GM12878 (cell line): ENCODE data around the gene ALKBH8. TPM values are rescaled to one million over a fixed set of nuclear protein-coding genes. Genes with fewer than 3 reads are reported as not detected.

Source experiments
- ATAC-seq: fragments of 200-7000 bp; cut with Tn5 transposase; 3 replicates; pipeline ENCODE4 v1.9.1; 2020; ENCODE audit warnings: mild to moderate bottlenecking, moderate library complexity
- BruUV-seq: library from RNA; stranded (reverse); fragments of 400-500 nt; replicated peaks from 2 replicates; lab custom pipeline; 2021; lab: Mats Ljungman, UMichigan
- CTCF ChIA-PET: fragments of 300-600 bp; sonication (Branson Sonifier 250); formaldehyde crosslinking; extraction: SDS; loops from one replicate; lab custom pipeline; 2021; ENCODE audit warnings: inconsistent platforms; lab: Yijun Ruan, JAX
- POLR2A ChIA-PET: fragments of 350-600 bp; formaldehyde crosslinking; extraction: SDS; loops from one replicate; lab custom pipeline; 2021; ENCODE audit warnings: inconsistent platforms; lab: Charles Lee
- RAD21 ChIA-PET: fragments of 300-600 bp; sonication (Branson Sonifier 250); formaldehyde crosslinking; loops from one replicate; lab custom pipeline; 2023; ENCODE audit warnings: antibody characterized with exemption; ENCODE audit not compliant: unreplicated experiment; lab: Charles Lee
- SMC1A ChIA-PET: fragments of 300-600 bp; sonication (Branson Sonifier 250); formaldehyde crosslinking; loops from one replicate; lab custom pipeline; 2023; ENCODE audit not compliant: unreplicated experiment, uncharacterized antibody; lab: Charles Lee
- DNase-seq: peaks from one replicate; pipeline ENCODE4 v3.0.0-alpha.2; 2011; ENCODE audit warnings: low read depth, low spot score
- FAIRE-seq: peaks from 3 replicates; lab custom pipeline; 2011; peaks lifted over from hg19 to GRCh38; lab: Jason Lieb, UNC
- H2AFZ ChIP-seq: 2 replicates; pipeline ENCODE4 v1.6.0; 2011; ENCODE audit warnings: low read depth, low read length, control low read depth; ENCODE audit not compliant: control insufficient read depth
- H3K27ac ChIP-seq: 2 replicates; pipeline ENCODE4 v1.5.1; 2011; ENCODE audit warnings: control low read depth; ENCODE audit not compliant: control insufficient read depth, insufficient read depth
- H3K27me3 ChIP-seq, 2 experiments: replicated peaks in 1 of 2; 2 replicates each; pipeline versions ENCODE4 v1.6.0 to v1.6.1; 2011; ENCODE audit warnings: low read length in 1 of 2; ENCODE audit not compliant: control insufficient read depth in 2 of 2, insufficient read depth in 2 of 2
- H3K36me3 ChIP-seq, 2 experiments: 2 replicates each; pipeline ENCODE4 v1.5.1; 2011; ENCODE audit warnings: low read length in 1 of 2; ENCODE audit not compliant: control insufficient read depth in 2 of 2, insufficient read depth in 2 of 2
- H3K4me1 ChIP-seq: 2 replicates; pipeline ENCODE4 v1.6.1; 2011; ENCODE audit warnings: mild to moderate bottlenecking, low read length, moderate library complexity, mixed read lengths; ENCODE audit not compliant: control insufficient read depth, insufficient read depth
- H3K4me2 ChIP-seq: 2 replicates; pipeline ENCODE4 v1.6.0; 2011; ENCODE audit warnings: control low read depth; ENCODE audit not compliant: control insufficient read depth, insufficient read depth
- H3K4me3 ChIP-seq: fragments of 200-600 bp; sonication (generic); 2 replicates; pipeline ENCODE4 v1.5.1; 2016
- H3K79me2 ChIP-seq: 2 replicates; pipeline ENCODE4 v1.6.0; 2011; ENCODE audit warnings: low read length; ENCODE audit not compliant: control insufficient read depth, insufficient read depth
- H3K9ac ChIP-seq: 2 replicates; pipeline ENCODE4 v1.8.0; 2011; ENCODE audit warnings: low read length, control low read depth, mixed read lengths; ENCODE audit not compliant: control insufficient read depth, insufficient read depth
- H3K9me3 ChIP-seq: replicated peaks from 3 replicates; pipeline ENCODE4 v1.5.1; 2011; ENCODE audit warnings: mild to moderate bottlenecking, low read length; ENCODE audit not compliant: control insufficient read depth, insufficient read depth
- H4K20me1 ChIP-seq: 2 replicates; pipeline ENCODE4 v1.6.0; 2011; ENCODE audit not compliant: control insufficient read depth, insufficient read depth
- ATF2 ChIP-seq: IDR thresholded peaks from 2 replicates; pipeline ENCODE4 v1.6.1; 2012; ENCODE audit warnings: low read length, inconsistent platforms
- E2F4 ChIP-seq: IDR thresholded peaks from 2 replicates; pipeline ENCODE4 v1.6.1; 2012; ENCODE audit warnings: low read depth, low read length, improper control_type of control experiment
- E2F8 ChIP-seq: fragments of 450-650 bp; IDR thresholded peaks from 2 replicates; pipeline ENCODE4 v1.6.1; 2018; ENCODE audit warnings: mild to moderate bottlenecking, low read depth, moderate library complexity; ENCODE audit not compliant: partially characterized antibody
- E4F1 ChIP-seq: fragments of 450-650 bp; IDR thresholded peaks from 2 replicates; pipeline ENCODE4 v1.6.1; 2018; ENCODE audit warnings: borderline replicate concordance, mild to moderate bottlenecking; ENCODE audit not compliant: partially characterized antibody
- HDAC6 ChIP-seq: fragments of 200-600 bp; sonication (generic); IDR thresholded peaks from one replicate; pipeline ENCODE4 v1.8.0; 2017; ENCODE audit warnings: antibody characterized with exemption; ENCODE audit not compliant: unreplicated experiment
- HSF1 ChIP-seq: fragments of 150-350 bp; IDR thresholded peaks from 2 replicates; pipeline ENCODE4 v1.6.1; 2014; ENCODE audit warnings: mild to moderate bottlenecking, low read depth, low read length
- PKNOX1 ChIP-seq: fragments of 450-650 bp; IDR thresholded peaks from 2 replicates; pipeline ENCODE4 v1.6.1; 2016; ENCODE audit warnings: mild to moderate bottlenecking
- RAD51 ChIP-seq: fragments of 450-650 bp; IDR thresholded peaks from 2 replicates; pipeline ENCODE4 v1.6.1; 2016; ENCODE audit warnings: moderate library complexity, mild to moderate bottlenecking, inconsistent platforms
- SUZ12 ChIP-seq: fragments of 200-600 bp; sonication (generic); IDR thresholded peaks from one replicate; pipeline ENCODE4 v1.6.1; 2018; ENCODE audit warnings: antibody characterized with exemption, mild to moderate bottlenecking; ENCODE audit not compliant: unreplicated experiment
- ZBED1 ChIP-seq: IDR thresholded peaks from 2 replicates; pipeline ENCODE4 v1.6.1; 2016; ENCODE audit warnings: borderline replicate concordance
- ZNF24 ChIP-seq: fragments of 450-650 bp; IDR thresholded peaks from 2 replicates; pipeline ENCODE4 v1.6.1; 2017; ENCODE audit warnings: antibody characterized with exemption, mild to moderate bottlenecking
- WGBS: methylation state at CpG from one replicate; pipeline ENCODE4 v1.1.6; 2016; ENCODE audit warnings: low lambda C conversion rate; ENCODE audit not compliant: insufficient replicate concordance, insufficient coverage; ENCODE audit errors: missing lambda C conversion rate; 5-methylcytosine and 5-hydroxymethylcytosine counted together
- in situ Hi-C: fragments of 300-500 bp; cut with MboI; formaldehyde crosslinking; loops from 9 replicates; pipeline ENCODE4 v1.14.3; 2018; ENCODE audit warnings: mixed read lengths
- intact Hi-C: fragments of 100-400 bp; cut with micrococcal nuclease; formaldehyde crosslinking; loops from one replicate; pipeline ENCODE4 v1.14.2; 2022; ENCODE audit not compliant: unreplicated experiment
- polyA plus RNA-seq, 11 experiments: library from polyadenylated mRNA; depleted of rRNA in 4 of 11; unstranded in 6 of 11; stranded (reverse) in 5 of 11; fragments of >200 nt; fragmentation: Nextera tagmentation in 4 of 11; fragmentation: Illumina TruSeq in 1 of 11; extraction: Ambion mirVana in 4 of 11; extraction: Trizol in 1 of 11; gene quantifications; 1 replicate in 1 of 11; 2 replicates in 10 of 11; pipeline versions ENCODE4 v1.2.1 to v1.2.3, GENCODE V29; 2011 to 2016; ENCODE audit warnings: inconsistent platforms in 2 of 11, missing spikeins in 2 of 11, low read depth in 1 of 11
- total RNA-seq, 4 experiments: library from RNA; depleted of rRNA in 3 of 4; stranded (reverse); fragments of >200 nt in 3 of 4; fragmentation: Illumina TruSeq in 1 of 4; extraction: Trizol in 1 of 4; gene quantifications; 2 replicates each; pipeline versions ENCODE4 v1.2.1 to v1.2.3, GENCODE V29; 2013 to 2021

Gene ALKBH8
- total and polyA plus RNA-seq, 10 of the 15 experiments (the other 5 are each of a cell fraction or from before 2014, with no cell fraction given): 4.6 to 13.1 (median 9.5) TPM

GRCh38 chr11:107591378-107592230, 26.1 kb upstream of the ALKBH8 start:
- 2% methylated on average over 49 of the region's 49 CpGs for WGBS
- POLR2A ChIA-PET: no interaction called here
- H3K4me2 ChIP-seq: peak overlapping the region; percentile 89
- peak overlapping the region; percentile 36 for H2AFZ ChIP-seq
- H3K27me3 ChIP-seq: peaks cover 10 to 22% of the 10 kb centered on the region in 2 experiments
- ATAC-seq (peak; percentile 61), FAIRE-seq (no peak), DNase-seq (no peak)
- CTCF ChIA-PET: interaction anchor here (12.7 kb wide), 1 partner anchor 98 kb away, joined by 206 read pairs; no protein-coding TSS in a partner anchor
- H3K4me1 ChIP-seq: no peaks in the 10 kb centered on the region
- SMC1A ChIA-PET: interaction anchor here (1.2 kb wide), 1 partner anchor 97 kb away, joined by 3 read pairs; no protein-coding TSS in a partner anchor
- no peaks in the 10 kb centered on the region for H3K79me2 ChIP-seq
- no peaks in the 10 kb centered on the region for H4K20me1 ChIP-seq
- BruUV-seq: no TSS peak
- H3K9me3 ChIP-seq: no peaks in the 10 kb centered on the region
- no peaks in the 10 kb centered on the region for H3K36me3 ChIP-seq
- peak overlapping the region; percentile 66; the same call in 1 of the 2 replicates for H3K4me3 ChIP-seq
- intact Hi-C loops: no loop called here
- H3K9ac ChIP-seq: no peak overlapping the region
- in situ Hi-C loops: no loop called here
- RAD21 ChIA-PET: no interaction called here
- TF ChIP-seq ZBED1: no peak
- TF ChIP-seq PKNOX1: peak; percentile 35; the same call in 1 of the 2 replicates
- no peak for TF ChIP-seq E4F1
- peak; percentile 2 for TF ChIP-seq HDAC6
- TF ChIP-seq HSF1: no peak
- no peak for TF ChIP-seq ZNF24
- no peak for TF ChIP-seq E2F4
- no peak for TF ChIP-seq ATF2
- peak; percentile 11 for TF ChIP-seq SUZ12
- TF ChIP-seq RAD51: no peak
- no peak for TF ChIP-seq E2F8
- H3K27ac ChIP-seq: no peak overlapping the region
